Brain microvascular endothelial cell (primary cell): ENCODE data around the gene SMARCA4.

Experiments
- DNase-seq: peaks from one replicate; pipeline ENCODE4 v3.0.0-alpha.2; 2020
- H3K27ac ChIP-seq: fragments of 250-450 bp; sonication (Bioruptor Pico); 2 replicates; pipeline ENCODE4 v1.5.1; 2020; ENCODE audit warnings: mild to moderate bottlenecking, moderate library complexity
- H3K27me3 ChIP-seq: fragments of 250-450 bp; sonication (Bioruptor Pico); replicated peaks from 2 replicates; pipeline ENCODE4 v1.5.1; 2020; ENCODE audit warnings: mild to moderate bottlenecking
- H3K36me3 ChIP-seq: fragments of 250-450 bp; sonication (Bioruptor Pico); replicated peaks from 2 replicates; pipeline ENCODE4 v1.5.1; 2020; ENCODE audit warnings: mild to moderate bottlenecking
- H3K4me3 ChIP-seq: 2 replicates; pipeline ENCODE4 v1.5.1; 2011; ENCODE audit warnings: low read depth, mild to moderate bottlenecking, control low read depth, low read length, moderate library complexity
- in situ Hi-C: cut with HindIII; loops from 2 replicates; pipeline ENCODE4 v1.10.0; 2017; ENCODE audit warnings: low sequenced_read_pairs, low pct_ligation_motif_present
- TF ChIP-seq, protein P1 (sequence below): IDR thresholded peaks from 2 replicates; pipeline ENCODE4 v1.5.1; 2011; ENCODE audit warnings: low read depth, mild to moderate bottlenecking, moderate library complexity, low read length, control low read depth, inconsistent platforms; ENCODE audit errors: missing control alignments

The SMARCA4 gene

DNA sequence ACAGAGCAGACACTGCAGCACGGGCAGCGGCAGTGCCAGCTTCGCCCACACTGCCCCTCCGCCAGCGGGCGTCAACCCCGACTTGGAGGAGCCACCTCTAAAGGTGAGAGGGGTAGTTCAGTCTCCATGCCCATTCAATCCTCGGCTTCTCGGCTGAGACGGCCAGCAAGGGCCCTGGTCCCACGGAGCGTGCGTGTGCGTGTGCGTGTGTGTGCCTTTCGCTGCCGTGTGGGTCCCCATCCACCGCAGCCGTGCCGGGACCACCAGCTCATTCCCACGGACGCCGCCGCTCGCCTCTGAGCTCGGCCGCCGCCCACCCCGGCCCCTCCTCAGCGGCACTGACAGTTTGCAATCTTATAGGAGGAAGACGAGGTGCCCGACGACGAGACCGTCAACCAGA lies 72.9 kb downstream of the SMARCA4 start:
- no peak for DNase-seq
- no peak overlapping the region for H3K27ac ChIP-seq
- TF ChIP-seq, protein P1, sequence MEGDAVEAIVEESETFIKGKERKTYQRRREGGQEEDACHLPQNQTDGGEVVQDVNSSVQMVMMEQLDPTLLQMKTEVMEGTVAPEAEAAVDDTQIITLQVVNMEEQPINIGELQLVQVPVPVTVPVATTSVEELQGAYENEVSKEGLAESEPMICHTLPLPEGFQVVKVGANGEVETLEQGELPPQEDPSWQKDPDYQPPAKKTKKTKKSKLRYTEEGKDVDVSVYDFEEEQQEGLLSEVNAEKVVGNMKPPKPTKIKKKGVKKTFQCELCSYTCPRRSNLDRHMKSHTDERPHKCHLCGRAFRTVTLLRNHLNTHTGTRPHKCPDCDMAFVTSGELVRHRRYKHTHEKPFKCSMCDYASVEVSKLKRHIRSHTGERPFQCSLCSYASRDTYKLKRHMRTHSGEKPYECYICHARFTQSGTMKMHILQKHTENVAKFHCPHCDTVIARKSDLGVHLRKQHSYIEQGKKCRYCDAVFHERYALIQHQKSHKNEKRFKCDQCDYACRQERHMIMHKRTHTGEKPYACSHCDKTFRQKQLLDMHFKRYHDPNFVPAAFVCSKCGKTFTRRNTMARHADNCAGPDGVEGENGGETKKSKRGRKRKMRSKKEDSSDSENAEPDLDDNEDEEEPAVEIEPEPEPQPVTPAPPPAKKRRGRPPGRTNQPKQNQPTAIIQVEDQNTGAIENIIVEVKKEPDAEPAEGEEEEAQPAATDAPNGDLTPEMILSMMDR: no peak
- no peaks in the 10 kb centered on the region for H3K27me3 ChIP-seq
- no peak overlapping the region for H3K4me3 ChIP-seq
- H3K36me3 ChIP-seq: peaks cover 81% of the 10 kb centered on the region
- in situ Hi-C loops: no loop called here

DNA sequence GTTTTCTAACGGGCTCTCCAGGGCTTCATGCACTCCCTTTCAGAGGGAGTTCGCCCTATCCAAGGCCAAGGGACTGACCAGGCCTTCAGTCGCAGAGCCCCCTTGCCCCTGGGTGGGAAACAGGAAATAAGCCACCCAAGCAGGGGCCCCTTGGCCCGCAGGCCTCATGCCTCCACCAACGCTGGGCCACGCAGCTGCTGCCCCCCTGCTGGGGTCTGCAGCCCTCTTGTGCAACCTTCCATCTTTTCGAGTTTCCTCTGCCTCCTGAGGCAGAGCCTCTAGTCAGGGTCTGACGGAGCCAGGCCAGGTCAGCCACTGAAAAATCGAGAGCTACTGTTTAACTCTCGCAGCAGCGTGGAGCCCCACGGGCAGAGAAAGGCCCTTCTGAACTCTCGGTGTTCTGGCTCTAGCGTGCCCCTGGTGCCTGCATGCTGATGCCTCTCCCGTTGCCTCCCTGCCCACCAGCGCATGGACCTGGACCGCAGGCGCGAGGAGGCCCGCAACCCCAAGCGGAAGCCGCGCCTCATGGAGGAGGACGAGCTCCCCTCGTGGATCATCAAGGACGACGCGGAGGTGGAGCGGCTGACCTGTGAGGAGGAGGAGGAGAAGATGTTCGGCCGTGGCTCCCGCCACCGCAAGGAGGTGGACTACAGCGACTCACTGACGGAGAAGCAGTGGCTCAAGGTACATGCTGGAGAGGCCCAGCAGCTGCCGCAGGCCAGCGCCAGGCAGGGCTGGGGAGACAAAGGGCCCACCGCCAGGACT lies 73.8 kb downstream of the SMARCA4 start:
- in situ Hi-C loops: no loop called here

DNA sequence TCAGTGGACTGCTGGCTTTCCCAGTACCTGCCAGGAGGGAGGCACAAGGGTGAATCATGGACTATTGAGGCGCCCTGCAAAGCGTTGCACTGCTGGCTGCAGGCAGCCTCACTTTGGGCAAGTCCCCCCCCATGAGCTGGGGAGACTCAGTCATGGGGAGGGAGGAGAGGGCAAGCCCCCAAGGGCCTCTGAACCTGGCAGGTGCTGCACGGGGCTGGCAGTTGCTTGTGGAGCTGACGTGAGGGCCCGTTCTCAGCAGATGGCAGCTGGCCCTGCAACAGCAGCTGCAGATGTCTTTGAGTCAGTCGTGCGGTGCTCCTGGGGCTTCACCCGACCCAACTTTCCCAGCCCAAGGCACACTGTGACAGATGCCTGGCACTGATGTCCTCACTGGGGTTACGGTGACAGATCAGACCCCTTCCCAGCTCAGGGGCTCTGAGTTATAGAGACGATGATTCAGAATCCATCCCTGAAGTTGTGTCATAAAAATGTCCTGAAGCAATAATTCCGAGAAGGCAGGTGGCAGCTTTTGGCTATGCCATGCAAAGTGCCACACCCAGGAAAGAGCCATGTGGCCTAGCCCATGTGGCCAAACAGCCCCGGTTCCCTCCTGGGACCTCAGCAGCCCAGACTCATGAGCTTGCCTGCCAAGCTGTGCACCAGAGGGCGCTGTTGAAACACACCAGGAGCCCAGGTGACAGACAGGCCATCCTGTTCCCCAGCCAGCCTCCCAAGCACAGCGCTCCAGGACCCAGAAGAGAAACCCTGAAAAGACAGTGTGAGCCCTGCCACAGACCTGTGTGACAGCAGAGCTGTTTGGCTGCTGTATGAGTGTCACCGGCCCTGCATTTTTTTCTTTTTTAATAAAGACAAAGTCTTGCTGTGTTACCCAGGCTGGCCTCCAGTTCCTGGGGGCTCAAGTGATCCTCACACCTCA lies 74.9 kb downstream of the SMARCA4 start:
- DNase-seq: peak; percentile 82
- TF ChIP-seq, protein P1: peak; percentile 94
- in situ Hi-C loops: no loop called here
- peaks cover 69% of the 10 kb centered on the region for H3K36me3 ChIP-seq
- H3K27me3 ChIP-seq: no peaks in the 10 kb centered on the region
- no peak overlapping the region for H3K4me3 ChIP-seq
- H3K27ac ChIP-seq: no peak overlapping the region

More for the DNA sequence above, 73.8 kb downstream of the SMARCA4 start:
- TF ChIP-seq, protein P1: no peak
- no peaks in the 10 kb centered on the region for H3K27me3 ChIP-seq
- H3K36me3 ChIP-seq: peaks cover 78% of the 10 kb centered on the region
- no peak overlapping the region for H3K27ac ChIP-seq
- no peak for DNase-seq
- H3K4me3 ChIP-seq: no peak overlapping the region

DNA sequence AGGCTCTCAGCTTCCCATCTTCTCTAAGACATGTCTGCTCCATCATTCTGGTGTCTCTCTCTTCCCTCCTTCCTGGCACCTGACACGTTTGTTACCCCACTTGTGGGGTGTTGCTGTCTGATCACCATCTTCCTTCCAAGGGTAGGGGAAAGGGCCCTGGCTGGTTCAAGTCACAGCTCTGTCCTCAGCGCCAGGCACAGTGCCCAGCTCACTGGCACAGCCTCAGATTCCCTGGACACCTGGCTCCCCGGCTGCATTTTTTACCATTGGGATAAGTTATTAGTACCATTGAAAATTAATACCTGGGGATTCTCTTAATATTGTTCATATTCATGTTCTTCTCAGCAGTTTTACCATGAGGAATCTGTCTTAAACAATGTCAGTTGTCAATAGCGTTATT lies 77.7 kb downstream of the SMARCA4 start:
- in situ Hi-C loops: no loop called here
- no peak for DNase-seq
- TF ChIP-seq, protein P1: no peak
- H3K4me3 ChIP-seq: no peak overlapping the region
- H3K27ac ChIP-seq: no peak overlapping the region
- no peaks in the 10 kb centered on the region for H3K27me3 ChIP-seq
- H3K36me3 ChIP-seq: peaks cover 53% of the 10 kb centered on the region

DNA sequence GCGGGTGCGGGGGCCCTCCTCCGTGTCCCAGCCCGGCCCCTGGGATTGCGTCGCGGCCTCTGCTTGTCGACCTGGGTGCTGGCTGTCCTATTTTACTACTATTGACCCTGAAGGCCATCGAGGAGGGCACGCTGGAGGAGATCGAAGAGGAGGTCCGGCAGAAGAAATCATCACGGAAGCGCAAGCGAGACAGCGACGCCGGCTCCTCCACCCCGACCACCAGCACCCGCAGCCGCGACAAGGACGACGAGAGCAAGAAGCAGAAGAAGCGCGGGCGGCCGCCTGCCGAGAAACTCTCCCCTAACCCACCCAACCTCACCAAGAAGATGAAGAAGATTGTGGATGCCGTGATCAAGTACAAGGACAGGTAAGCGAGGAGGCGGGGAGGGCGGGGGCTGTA lies 80.4 kb downstream of the SMARCA4 start:
- DNase-seq: no peak
- TF ChIP-seq, protein P1: no peak
- H3K27me3 ChIP-seq: no peaks in the 10 kb centered on the region
- in situ Hi-C loops: no loop called here
- no peak overlapping the region for H3K4me3 ChIP-seq
- H3K36me3 ChIP-seq: peaks cover 51% of the 10 kb centered on the region
- no peak overlapping the region for H3K27ac ChIP-seq
